Activated CD4-positive, CD25-positive, alpha-beta regulatory T cell treated with anti-CD3 and anti-CD28 coated beads, Interleukin-2, amount 50 U/mL, for 16 hours (primary cell): ENCODE results near the gene TTLL9.

Experiments
- DNase-seq: peaks from one replicate; pipeline ENCODE4 v3.0.0-alpha.2; 2020; ENCODE audit warnings: low read depth, low spot score

TTLL9 gene

GRCh38 chr20:31836853-31837608, 33.4 kb upstream of the TTLL9 start:
- no peak for DNase-seq

DNA sequence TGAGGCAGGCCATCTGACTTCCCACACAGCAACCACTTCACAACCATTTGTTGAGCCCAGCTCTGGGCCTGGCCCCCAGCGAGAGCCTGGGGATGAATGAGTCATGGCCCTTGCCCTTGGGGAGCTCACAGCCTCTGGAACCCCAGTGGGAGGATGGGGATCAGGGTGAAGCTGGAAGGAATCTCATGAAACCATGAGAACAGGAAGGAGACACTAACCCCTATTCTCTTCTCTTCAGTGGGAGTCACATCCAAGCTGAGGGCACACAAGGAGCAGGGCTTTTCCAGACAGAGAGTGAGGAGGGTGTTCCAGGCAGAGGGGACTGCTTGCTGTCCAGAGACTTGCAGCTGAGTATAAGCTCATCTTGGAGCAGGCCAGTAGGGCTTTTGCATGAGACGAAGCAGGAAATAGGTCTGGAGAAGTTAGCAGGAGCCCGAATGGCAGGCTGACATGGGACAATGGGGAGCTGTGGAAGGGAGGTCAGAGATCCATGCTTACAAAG, 32.5 kb upstream of the TTLL9 start:
- no peak for DNase-seq

- no peak for DNase-seq
These were observed 31.7 kb upstream of the TTLL9 start for GRCh38 chr20:31838646-31839292.

DNA sequence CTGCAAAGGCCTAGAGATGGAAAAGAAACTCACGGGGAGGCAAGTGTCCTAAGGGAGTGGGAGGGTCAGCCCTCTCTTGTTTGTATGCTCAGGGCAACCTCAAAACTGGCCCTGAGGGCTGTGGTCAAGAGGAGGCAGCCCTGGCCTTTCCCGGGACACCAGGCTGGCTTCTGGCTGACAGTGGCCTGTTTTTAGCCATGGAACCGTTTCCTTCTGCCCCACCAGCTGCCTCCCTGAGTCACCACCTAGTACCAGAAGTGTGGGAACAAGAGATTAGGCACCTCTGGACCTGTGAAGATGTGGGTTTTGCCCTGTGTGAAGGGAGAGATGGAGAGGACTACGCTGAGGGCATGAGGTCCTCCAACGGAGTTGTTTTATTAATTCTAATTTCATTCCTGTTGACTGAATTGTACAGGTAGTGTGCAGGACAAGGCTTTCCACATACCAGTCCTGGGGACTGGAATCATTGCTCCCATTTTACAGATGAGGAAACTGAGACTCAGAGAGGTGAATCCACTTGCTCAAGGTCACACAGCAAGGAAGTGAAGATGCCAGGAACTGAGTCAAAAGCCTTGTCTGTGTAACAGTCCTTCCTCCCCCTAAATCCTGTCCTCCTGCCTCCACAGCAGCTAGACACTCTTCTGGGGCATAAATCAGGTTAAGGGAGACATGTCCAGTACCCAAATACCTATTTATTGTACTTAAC, 30.5 kb upstream of the TTLL9 start:
- DNase-seq, result no peak

DNA sequence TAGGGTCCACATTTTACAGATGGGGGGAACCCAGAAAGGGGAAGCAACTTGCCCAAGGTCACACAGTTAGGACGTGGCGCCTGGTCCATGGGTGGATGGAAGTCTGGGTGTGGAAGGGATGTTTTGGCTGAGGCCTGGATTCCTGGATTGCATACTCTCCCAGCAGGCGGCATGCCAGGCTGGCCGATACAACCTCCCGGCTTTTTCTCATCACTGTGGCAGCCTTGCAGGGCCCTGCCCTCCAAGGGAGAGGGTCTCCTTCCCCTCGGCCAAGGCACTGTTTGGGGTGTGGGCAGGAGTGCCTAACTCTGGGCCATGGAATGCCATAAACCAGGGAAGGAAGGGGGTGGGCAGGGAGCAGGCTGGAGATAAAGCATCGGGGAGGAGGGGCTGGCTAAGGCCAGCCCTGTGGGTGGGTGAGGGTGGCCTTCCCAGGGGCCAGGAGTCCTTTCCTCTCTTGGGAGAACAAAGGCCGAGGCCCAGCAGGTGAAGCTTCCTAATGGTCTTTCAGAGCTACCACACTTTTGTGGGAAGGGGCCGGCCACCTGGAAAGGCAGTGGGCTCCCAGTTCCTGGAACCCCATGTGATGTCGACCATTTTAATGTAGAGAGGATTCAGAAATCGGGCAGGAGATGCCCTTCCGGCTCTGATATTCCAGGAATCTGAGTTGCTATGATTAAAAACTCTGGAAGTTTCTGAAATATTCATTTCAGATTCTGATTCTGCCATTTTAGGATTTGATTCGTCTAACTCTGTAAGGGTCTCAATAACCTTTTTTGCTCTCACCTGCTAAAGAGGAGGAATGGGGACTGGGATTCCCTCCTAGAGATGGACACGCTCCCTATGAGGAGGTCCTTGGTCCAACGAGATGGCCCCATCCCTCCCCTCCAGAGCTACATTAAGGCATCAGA, 29.3 kb upstream of the TTLL9 start:
- no peak for DNase-seq

- no peak for DNase-seq
These were observed 28.5 kb upstream of the TTLL9 start for GRCh38 chr20:31841928-31842327.

- DNase-seq, result no peak
These were observed 27.8 kb upstream of the TTLL9 start for GRCh38 chr20:31842471-31843157.

GRCh38 chr20:31843288-31843687, 27.1 kb upstream of the TTLL9 start:
- DNase-seq, result no peak

DNA sequence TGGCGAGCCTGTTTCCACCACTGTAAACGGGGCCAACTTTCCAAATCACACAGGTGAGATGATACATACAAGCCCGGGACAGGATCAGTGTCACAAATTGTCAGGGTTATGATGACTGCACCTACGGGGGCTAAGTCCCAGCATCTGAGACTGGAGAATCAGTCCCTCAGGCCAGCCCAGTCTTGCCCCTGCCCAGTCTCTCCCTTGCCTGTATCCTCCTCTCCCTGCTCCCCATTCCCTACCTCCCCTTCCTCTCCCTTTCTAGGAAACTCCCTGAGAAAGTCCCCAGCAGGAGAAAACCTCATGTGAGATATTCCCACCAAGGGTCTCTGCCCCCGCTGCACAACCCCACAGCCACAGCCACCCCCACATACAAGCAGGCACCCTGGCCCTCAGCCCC, 26.6 kb upstream of the TTLL9 start:
- DNase-seq, result no peak

- no peak for DNase-seq
These were observed 25.6 kb upstream of the TTLL9 start for GRCh38 chr20:31844737-31845299.

- no peak for DNase-seq
These were observed 25.1 kb upstream of the TTLL9 start, which contains the start of gene FOXS1 for GRCh38 chr20:31845300-31845863. TSS of gene FOXS1 (minus strand) at chr20:31845604. CDS start at chr20:31845542, 62 bp downstream.

- no peak for DNase-seq
These were observed 23.7 kb upstream of the TTLL9 start for GRCh38 chr20:31846793-31847138.

DNA sequence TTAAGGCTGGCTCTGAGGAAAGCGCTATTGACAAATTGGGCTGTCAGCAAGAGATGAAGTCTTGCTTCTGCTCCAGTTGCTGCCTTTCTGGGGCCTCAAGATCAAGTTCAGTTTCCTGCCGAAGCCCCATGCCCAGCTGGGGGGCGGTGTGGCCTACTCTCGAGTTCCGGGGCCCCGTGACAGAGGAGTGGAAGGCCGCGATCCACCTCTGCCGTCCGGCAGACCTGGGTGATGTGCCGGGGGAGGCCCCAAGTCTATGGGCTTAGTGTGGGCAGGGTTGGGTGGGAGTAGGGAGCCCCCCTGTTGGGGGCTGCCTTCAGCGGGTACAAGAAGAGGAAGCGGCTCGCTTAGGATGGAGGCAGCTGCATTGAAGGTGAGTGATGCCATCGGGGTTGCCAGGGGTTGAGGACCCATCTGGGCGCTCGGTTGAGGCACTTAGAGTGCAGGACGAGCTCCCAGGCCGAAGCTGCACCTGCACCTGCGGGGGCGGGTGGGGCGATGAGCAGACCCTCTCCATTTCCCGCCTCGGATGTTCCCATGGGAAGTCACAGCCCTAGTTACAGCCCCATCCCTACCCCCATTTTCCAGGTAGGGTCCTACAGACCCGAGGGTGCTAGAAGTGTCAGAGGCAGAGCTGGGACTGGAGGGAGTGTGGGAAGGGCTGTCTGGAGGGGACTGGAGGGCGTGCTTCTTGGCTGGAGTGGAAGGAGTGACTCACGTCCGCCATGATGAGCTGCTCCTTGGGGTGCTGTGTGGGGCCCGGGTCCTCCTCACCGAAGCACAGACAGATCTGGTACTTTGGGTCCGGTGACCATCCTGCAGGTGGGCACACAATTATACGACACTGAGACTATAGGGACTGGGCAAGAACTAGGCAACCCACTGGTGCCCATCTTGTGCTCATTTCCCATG, 22.1 kb upstream of the TTLL9 start:
- DNase-seq, result no peak

DNA sequence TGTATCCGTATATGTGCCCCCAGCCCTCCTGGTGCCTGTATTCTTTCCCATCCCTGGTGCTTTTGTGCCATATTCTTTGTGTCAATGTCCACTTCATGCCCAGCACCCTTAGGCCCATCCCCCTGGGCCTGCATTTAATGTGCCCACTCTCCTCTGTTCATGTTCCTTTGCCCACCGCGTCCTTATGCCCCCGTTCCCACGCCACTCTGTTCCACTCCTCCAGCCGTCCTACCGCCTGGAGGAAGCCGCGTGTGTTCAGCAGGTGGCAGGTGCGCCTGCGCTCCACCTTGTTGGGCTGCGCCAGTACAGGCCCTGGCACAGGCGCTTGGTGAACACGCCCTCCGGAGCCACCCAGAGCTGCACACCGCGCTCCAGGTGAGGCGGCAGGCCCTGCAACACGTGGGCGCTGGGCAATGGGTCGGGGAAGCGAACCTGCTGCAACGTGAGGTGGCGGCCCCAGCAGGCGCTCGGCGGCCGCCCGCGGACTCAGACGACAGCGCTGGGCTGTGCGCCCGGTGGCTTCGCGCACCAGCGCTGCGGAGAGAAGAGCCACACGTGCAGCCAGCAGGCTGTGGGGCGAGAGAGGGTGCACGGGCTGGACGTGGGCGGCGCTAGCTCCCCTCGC, 21.0 kb upstream of the TTLL9 start:
- no peak for DNase-seq

DNA sequence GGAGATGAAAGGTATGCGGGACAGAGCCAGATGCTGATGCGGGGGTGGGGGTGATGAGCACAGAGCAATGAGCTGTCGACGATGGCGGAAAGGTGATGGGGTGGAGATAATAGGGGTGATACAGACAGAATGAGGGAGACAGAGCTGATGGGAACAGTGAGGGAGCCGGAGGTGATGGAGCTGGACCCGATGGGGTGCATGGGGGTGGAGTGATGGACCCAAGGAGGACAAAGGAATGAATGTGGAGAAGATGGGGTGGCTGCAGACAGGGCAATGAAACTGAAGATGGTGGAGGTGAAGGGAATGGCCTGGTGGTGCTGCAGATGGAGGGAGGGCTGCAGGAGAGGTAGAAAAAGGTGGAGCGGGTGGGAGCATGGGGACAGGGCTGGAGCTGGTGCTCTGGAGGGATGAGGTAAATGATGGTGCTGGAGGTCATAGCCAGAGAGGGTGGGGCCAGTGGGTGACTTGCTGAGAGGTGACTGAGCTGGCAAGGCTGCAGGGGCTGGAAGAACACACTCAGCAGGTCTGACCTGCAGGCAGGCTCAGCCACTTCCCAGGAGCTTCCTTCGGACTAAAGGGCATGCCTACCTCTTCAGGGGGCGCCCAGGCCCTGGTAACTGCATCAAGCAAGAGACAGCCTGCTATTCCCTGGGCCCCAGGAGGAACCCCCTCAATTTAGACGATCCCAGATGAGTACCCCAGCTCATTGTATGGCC, 19.0 kb upstream of the TTLL9 start:
- DNase-seq, result no peak

- DNase-seq, result no peak
These were observed 17.0 kb upstream of the TTLL9 start for GRCh38 chr20:31853481-31853880.

DNA sequence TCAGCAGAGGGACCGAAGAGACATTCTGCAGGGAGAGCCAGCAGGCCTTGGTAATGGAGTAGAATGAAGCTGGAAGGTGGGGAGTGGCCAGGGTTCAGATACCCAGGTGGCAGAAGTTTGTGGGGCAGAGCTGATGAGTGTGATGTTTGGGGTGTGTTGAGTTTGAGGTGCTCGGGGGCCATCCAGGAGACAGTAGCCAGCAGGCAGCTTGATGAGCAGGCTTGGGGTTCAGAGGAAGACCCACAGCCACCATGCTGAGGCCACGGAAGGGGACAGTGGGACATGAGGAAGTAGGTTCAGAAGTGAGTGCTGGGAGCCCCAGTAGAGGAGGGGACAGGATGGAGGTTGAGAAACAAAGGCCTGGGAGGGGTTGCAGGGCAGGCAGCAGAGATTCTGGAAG, 13.9 kb upstream of the TTLL9 start:
- no peak for DNase-seq
